Mesenchymal stem cell (in vitro differentiated cells and primary cell): Measurements from ENCODE around the gene RREB1.

Experiments used
- DNase-seq: peaks from one replicate; pipeline ENCODE4 v3.0.0-alpha.2; 2013
- H2AFZ ChIP-seq: one replicate; pipeline ENCODE4 v1.6.1; 2013; ENCODE audit warnings: low read depth, mild to moderate bottlenecking, control low read depth, inconsistent platforms, low read length, moderate library complexity
- H2AK5ac ChIP-seq: 2 replicates; pipeline ENCODE4 v1.6.1; 2013; ENCODE audit warnings: low read length, moderate library complexity, mild to moderate bottlenecking, inconsistent platforms; ENCODE audit not compliant: severe bottlenecking
- H2BK120ac ChIP-seq: one replicate; pipeline ENCODE4 v1.6.1; 2013; ENCODE audit warnings: low read depth, mild to moderate bottlenecking, inconsistent platforms, low read length, moderate library complexity
- H2BK12ac ChIP-seq, 2 experiments: one replicate each; pipeline ENCODE4 v1.6.1; 2013; ENCODE audit warnings: inconsistent platforms in 2 of 2, low read length in 2 of 2, mild to moderate bottlenecking in 2 of 2, moderate library complexity in 2 of 2, control low read depth in 1 of 2
- H2BK15ac ChIP-seq: one replicate; pipeline ENCODE4 v1.6.1; 2013; ENCODE audit warnings: mild to moderate bottlenecking, low read depth, inconsistent platforms; ENCODE audit not compliant: poor library complexity, severe bottlenecking
- H2BK5ac ChIP-seq: 2 replicates; pipeline ENCODE4 v1.6.1; 2013; ENCODE audit warnings: low read depth, mild to moderate bottlenecking, low read length, control low read depth, inconsistent platforms; ENCODE audit not compliant: poor library complexity, severe bottlenecking
- H3K14ac ChIP-seq, 2 experiments: one replicate each; pipeline ENCODE4 v1.6.1; 2013; ENCODE audit warnings: inconsistent platforms in 2 of 2, low read length in 2 of 2, control low read depth in 1 of 2, mild to moderate bottlenecking in 1 of 2, moderate library complexity in 1 of 2
- H3K18ac ChIP-seq, 2 experiments: one replicate each; pipeline ENCODE4 v1.6.1; 2013; ENCODE audit warnings: inconsistent platforms in 2 of 2, low read length in 2 of 2, control low read depth in 1 of 2, low read depth in 1 of 2, mild to moderate bottlenecking in 1 of 2
- H3K23ac ChIP-seq, 2 experiments: one replicate each; pipeline ENCODE4 v1.6.1; 2013; ENCODE audit warnings: inconsistent platforms in 2 of 2, low read length in 2 of 2, mild to moderate bottlenecking in 2 of 2, moderate library complexity in 2 of 2, control low read depth in 1 of 2
- H3K27ac ChIP-seq: 2 replicates; pipeline ENCODE4 v1.5.1; 2013; ENCODE audit warnings: mild to moderate bottlenecking, moderate library complexity, low read length, control low read depth, inconsistent platforms; ENCODE audit not compliant: poor library complexity, severe bottlenecking
- H3K27me3 ChIP-seq, 2 experiments: 2 replicates each; pipeline versions ENCODE4 v1.6.1 to v1.7.0; 2013; ENCODE audit warnings: low read length in 2 of 2, mild to moderate bottlenecking in 2 of 2, moderate library complexity in 2 of 2, control low read depth in 1 of 2, inconsistent platforms in 1 of 2; ENCODE audit not compliant: control insufficient read depth in 1 of 2, insufficient read depth in 1 of 2
- H3K36me3 ChIP-seq, 2 experiments: 2 replicates each; pipeline versions ENCODE4 v1.6.1 to v1.7.0; 2013; ENCODE audit warnings: low read length in 2 of 2, control low read depth in 1 of 2, inconsistent platforms in 1 of 2, low read depth in 1 of 2, mild to moderate bottlenecking in 1 of 2; ENCODE audit not compliant: insufficient read depth in 2 of 2, control insufficient read depth in 1 of 2
- H3K4ac ChIP-seq, 2 experiments: one replicate each; pipeline ENCODE4 v1.6.1; 2013; ENCODE audit warnings: inconsistent platforms in 2 of 2, low read length in 2 of 2, mild to moderate bottlenecking in 2 of 2, moderate library complexity in 2 of 2, control low read depth in 1 of 2, low read depth in 1 of 2
- H3K4me1 ChIP-seq: 2 replicates; pipeline ENCODE4 v1.6.1; 2013; ENCODE audit warnings: low read depth, low read length, control low read depth; ENCODE audit not compliant: control insufficient read depth, insufficient read depth
- H3K4me2 ChIP-seq: 2 replicates; pipeline ENCODE4 v1.6.1; 2013; ENCODE audit warnings: low read length, mild to moderate bottlenecking, inconsistent platforms; ENCODE audit not compliant: poor library complexity, severe bottlenecking
- H3K4me3 ChIP-seq, 2 experiments: 2 replicates each; pipeline versions ENCODE4 v1.5.1 to v1.7.0; 2013; ENCODE audit warnings: low read length in 2 of 2, mild to moderate bottlenecking in 2 of 2, control low read depth in 1 of 2, low read depth in 1 of 2; ENCODE audit not compliant: insufficient read depth in 1 of 2
- H3K79me1 ChIP-seq: replicated peaks from 2 replicates; pipeline ENCODE4 v1.6.1; 2013; ENCODE audit warnings: mild to moderate bottlenecking, control low read depth, low read length, inconsistent platforms; ENCODE audit not compliant: poor library complexity, severe bottlenecking
- H3K9ac ChIP-seq: 2 replicates; pipeline ENCODE4 v1.7.0; 2013; ENCODE audit warnings: mild to moderate bottlenecking, low read length, moderate library complexity
- H3K9me3 ChIP-seq: 2 replicates; pipeline ENCODE4 v1.7.0; 2013; ENCODE audit warnings: mild to moderate bottlenecking, low read length; ENCODE audit not compliant: control insufficient read depth
- H4K8ac ChIP-seq: one replicate; pipeline ENCODE4 v1.6.1; 2013; ENCODE audit warnings: inconsistent platforms, mild to moderate bottlenecking, low read length, moderate library complexity
- H4K91ac ChIP-seq: one replicate; pipeline ENCODE4 v1.6.1; 2013; ENCODE audit warnings: mild to moderate bottlenecking, low read length, inconsistent platforms
- WGBS: methylation state at CpG from one replicate; pipeline ENCODE4 v1.1.7; 2013; ENCODE audit warnings: mixed read lengths; 5-methylcytosine and 5-hydroxymethylcytosine counted together

Gene RREB1

GRCh38 chr6:7073821-7074525, 33.8 kb upstream of the RREB1 start:
- Histone ChIP-seq H3K18ac (no peak overlapping the region), H3K36me3 (no peaks in the 10 kb centered on the region), H3K4ac (no peak overlapping the region), H2BK120ac (no peak overlapping the region), H2BK15ac (no peak overlapping the region), H4K8ac (no peak overlapping the region), H3K27ac (no peak overlapping the region), H2AK5ac (no peak overlapping the region), H4K91ac (no peak overlapping the region), H3K9me3 (no peaks in the 10 kb centered on the region), H2AFZ (no peak overlapping the region), H3K4me2 (no peak overlapping the region), H2BK5ac (no peak overlapping the region), H3K9ac (no peak overlapping the region), H3K4me1 (no peaks in the 10 kb centered on the region), H2BK12ac (no peak overlapping the region), H3K4me3 (no peak overlapping the region), H3K27me3 (no peaks in the 10 kb centered on the region), H3K23ac (no peak overlapping the region), H3K14ac (no peak overlapping the region), H3K79me1 (no peaks in the 10 kb centered on the region)
- DNase-seq, result no peak
- 94% methylated on average over 6 of the region's 9 CpGs for WGBS

- Histone ChIP-seq H3K4ac (no peak overlapping the region), H2BK12ac (no peak overlapping the region), H3K36me3 (no peaks in the 10 kb centered on the region), H3K9ac (no peak overlapping the region), H3K4me3 (no peak overlapping the region), H3K4me1 (no peaks in the 10 kb centered on the region), H4K91ac (no peak overlapping the region), H2BK120ac (no peak overlapping the region), H3K27ac (no peak overlapping the region), H3K9me3 (no peaks in the 10 kb centered on the region), H2BK5ac (no peak overlapping the region), H2AK5ac (no peak overlapping the region), H3K14ac (no peak overlapping the region), H2AFZ (no peak overlapping the region), H2BK15ac (no peak overlapping the region), H3K23ac (no peak overlapping the region), H3K27me3 (no peaks in the 10 kb centered on the region), H3K79me1 (no peaks in the 10 kb centered on the region), H4K8ac (no peak overlapping the region), H3K4me2 (no peak overlapping the region), H3K18ac (no peak overlapping the region)
- 95% methylated on average over 2 of the region's 3 CpGs for WGBS
- DNase-seq, result no peak
These were observed 32.9 kb upstream of the RREB1 start for GRCh38 chr6:7074870-7075269.

GRCh38 chr6:7075341-7076000, 32.3 kb upstream of the RREB1 start:
- Histone ChIP-seq H2BK12ac (no peak overlapping the region), H3K4ac (no peak overlapping the region), H3K27ac (no peak overlapping the region), H2BK120ac (no peak overlapping the region), H4K8ac (no peak overlapping the region), H3K23ac (no peak overlapping the region), H3K9ac (no peak overlapping the region), H3K4me2 (no peak overlapping the region), H2BK5ac (no peak overlapping the region), H4K91ac (no peak overlapping the region), H3K4me3 (no peak overlapping the region), H3K14ac (no peak overlapping the region), H3K36me3 (no peaks in the 10 kb centered on the region), H3K27me3 (no peaks in the 10 kb centered on the region), H3K9me3 (no peaks in the 10 kb centered on the region), H3K79me1 (no peaks in the 10 kb centered on the region), H3K4me1 (no peaks in the 10 kb centered on the region), H3K18ac (no peak overlapping the region), H2AFZ (no peak overlapping the region), H2BK15ac (no peak overlapping the region), H2AK5ac (no peak overlapping the region)
- DNase-seq, result no peak
- WGBS, result 96% methylated on average over 6 of the region's 7 CpGs

- Histone ChIP-seq H2AFZ (no peak overlapping the region), H3K36me3 (no peaks in the 10 kb centered on the region), H3K9ac (no peak overlapping the region), H2AK5ac (no peak overlapping the region), H3K27ac (no peak overlapping the region), H2BK5ac (no peak overlapping the region), H3K4me2 (no peak overlapping the region), H3K4me3 (no peak overlapping the region), H2BK120ac (no peak overlapping the region), H3K9me3 (no peaks in the 10 kb centered on the region), H3K27me3 (no peaks in the 10 kb centered on the region), H4K8ac (no peak overlapping the region), H3K18ac (no peak overlapping the region), H3K4ac (no peak overlapping the region), H3K4me1 (no peaks in the 10 kb centered on the region), H4K91ac (no peak overlapping the region), H3K79me1 (no peaks in the 10 kb centered on the region), H3K14ac (no peak overlapping the region), H2BK15ac (no peak overlapping the region), H2BK12ac (no peak overlapping the region), H3K23ac (no peak overlapping the region)
- DNase-seq, result no peak
- WGBS, result 93% methylated on average over 2 of the region's 2 CpGs
These were observed 29.9 kb upstream of the RREB1 start for GRCh38 chr6:7077856-7078255.
